ENCODE results near the gene TTLL8.

The TTLL8 gene

GRCh38 chr22:50058906-50059880 lies 1.1 kb upstream of the TTLL8 start:
- in situ Hi-C loops (cut with MboI; ENCODE audit: low pct_unique_long_range_greater_than_20kb, low sequenced_read_pairs, unreplicated experiment) = no loop called here
- DNase-seq (ENCODE audit: low spot score) = no peak
- no peak for TF ChIP-seq CTCF (IDR thresholded peaks at IDR 0.05; ENCODE audit: extremely low read depth, insufficient read depth, missing control alignments)

- TF ChIP-seq CTCF (IDR thresholded peaks at IDR 0.05; ENCODE audit: extremely low read depth, insufficient read depth, missing control alignments) = no peak
- in situ Hi-C loops (cut with MboI; ENCODE audit: low pct_unique_long_range_greater_than_20kb, low sequenced_read_pairs, unreplicated experiment) = no loop called here
- DNase-seq (ENCODE audit: low spot score) = peak; percentile 72
These were observed 629 bp downstream of the TTLL8 start for GRCh38 chr22:50057278-50058060.

- in situ Hi-C loops (cut with MboI; ENCODE audit: low pct_unique_long_range_greater_than_20kb, low sequenced_read_pairs, unreplicated experiment) = no loop called here
- no peak for TF ChIP-seq CTCF (IDR thresholded peaks at IDR 0.05; ENCODE audit: extremely low read depth, insufficient read depth, missing control alignments)
- DNase-seq (ENCODE audit: low spot score) = peak; percentile 71
These were observed 1.7 kb downstream of the TTLL8 start for GRCh38 chr22:50056214-50056972.

GRCh38 chr22:50053861-50054260 lies 4.2 kb downstream of the TTLL8 start:
- in situ Hi-C loops (cut with MboI; ENCODE audit: low pct_unique_long_range_greater_than_20kb, low sequenced_read_pairs, unreplicated experiment) = no loop called here

GRCh38 chr22:50051930-50052329 lies 6.2 kb downstream of the TTLL8 start:
- in situ Hi-C loops (cut with MboI; ENCODE audit: low pct_unique_long_range_greater_than_20kb, low sequenced_read_pairs, unreplicated experiment) = no loop called here
- no peak for DNase-seq (ENCODE audit: low spot score)
- TF ChIP-seq CTCF (IDR thresholded peaks at IDR 0.05; ENCODE audit: extremely low read depth, insufficient read depth, missing control alignments) = no peak

More at GRCh38 chr22:50053861-50054260, 4.2 kb downstream of the TTLL8 start:
- no peak for DNase-seq (ENCODE audit: low spot score)
- TF ChIP-seq CTCF (IDR thresholded peaks at IDR 0.05; ENCODE audit: extremely low read depth, insufficient read depth, missing control alignments) = no peak
